GM19099 (cell line): ENCODE data around the gene ACSL1.

Source experiments
- POLR2A ChIP-seq: IDR thresholded peaks from 3 replicates; pipeline ENCODE4 v1.6.1; 2011; ENCODE audit warnings: low read depth; ENCODE audit not compliant: insufficient read length; ENCODE audit errors: extremely low read depth

ACSL1 gene

DNA sequence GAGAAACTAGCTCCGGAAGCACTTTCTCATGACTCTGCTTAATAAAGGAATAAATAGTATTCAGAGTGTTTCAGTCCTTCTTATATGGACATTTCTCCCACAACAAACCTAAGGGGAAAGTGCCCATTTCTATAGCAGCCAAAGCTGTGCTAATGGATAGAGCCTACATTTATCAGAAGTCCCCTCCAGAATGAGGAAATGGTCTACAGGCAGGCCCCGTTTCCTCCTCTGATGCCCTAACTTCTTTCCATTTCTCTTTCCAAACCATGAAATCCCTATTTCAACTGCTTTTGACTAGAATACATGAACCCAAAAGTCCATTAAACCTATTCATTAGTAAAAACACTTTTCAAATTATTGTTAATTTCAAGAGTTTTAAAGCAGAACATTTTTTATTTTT, 4.5 kb downstream of the ACSL1 start:
- TF ChIP-seq POLR2A = no peak

DNA sequence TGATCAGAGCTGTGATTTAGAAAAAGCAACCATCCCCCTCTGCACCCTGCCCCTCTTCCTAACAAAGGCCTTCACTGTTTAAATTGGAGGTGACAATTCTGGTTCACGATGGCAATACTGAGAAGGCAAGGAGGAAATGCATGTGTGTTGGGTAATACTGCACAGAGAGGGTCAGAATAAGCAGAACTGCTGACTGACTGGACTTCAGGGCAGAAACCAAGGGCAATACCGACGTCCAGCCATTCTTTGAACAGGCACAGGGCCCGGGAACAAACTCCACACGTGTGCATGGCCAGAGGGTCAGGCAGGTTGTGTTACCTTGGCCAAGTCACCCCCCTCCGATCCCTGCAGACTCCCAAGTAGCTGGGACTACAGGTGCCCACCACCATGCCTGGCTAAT, 6.0 kb downstream of the ACSL1 start:
- TF ChIP-seq POLR2A = no peak

DNA sequence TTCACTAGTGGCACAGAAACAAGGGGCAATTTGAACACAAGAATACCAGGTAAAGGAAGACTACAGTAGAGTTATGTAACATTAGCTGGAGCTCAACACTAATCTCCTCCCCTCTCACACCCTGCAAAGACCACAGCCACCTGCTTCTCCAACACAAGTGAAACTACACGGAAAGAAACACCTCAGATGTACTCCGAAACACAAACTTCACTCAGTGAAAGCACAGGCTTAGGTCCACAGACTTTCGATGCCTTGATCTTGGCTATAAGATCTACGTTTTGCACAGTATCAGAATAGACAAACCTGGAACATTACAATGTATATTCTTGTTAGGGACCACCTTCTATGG, 7.6 kb downstream of the ACSL1 start:
- no peak for TF ChIP-seq POLR2A

DNA sequence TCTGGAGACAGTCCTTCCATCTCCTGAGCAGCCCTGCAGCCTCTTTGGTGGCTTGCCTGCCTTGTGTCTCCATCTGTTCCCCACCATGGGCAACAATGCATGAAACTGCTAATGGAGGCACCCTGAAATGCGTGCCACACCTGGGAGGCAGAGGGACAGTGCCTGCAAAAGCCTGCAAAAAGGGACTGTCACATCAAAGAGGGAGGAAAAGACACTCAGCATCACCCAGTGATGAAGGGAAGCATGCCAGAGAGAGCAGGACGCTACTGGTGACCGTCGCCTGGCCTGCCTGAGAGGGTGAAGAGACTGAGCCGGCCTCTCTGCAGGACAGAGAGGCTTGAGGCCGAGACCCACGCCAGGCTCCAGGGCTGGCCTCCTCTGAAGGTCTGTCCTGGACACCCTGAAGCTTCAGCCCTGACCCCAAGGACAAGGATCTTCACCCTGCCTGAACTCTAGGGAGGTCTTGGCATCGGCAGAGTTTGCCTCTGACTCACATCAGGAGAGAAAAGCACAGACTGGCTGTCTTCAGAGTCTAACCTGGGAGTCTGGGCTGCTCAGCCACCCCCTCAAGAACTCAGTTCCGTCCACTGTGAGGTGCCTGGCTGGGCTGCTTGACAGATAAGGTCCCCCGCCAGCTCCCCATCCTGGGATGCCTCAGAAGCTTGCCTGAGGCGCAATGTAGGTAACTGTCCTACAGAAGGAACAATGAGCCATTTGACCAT, 8.1 kb downstream of the ACSL1 start:
- no peak for TF ChIP-seq POLR2A

DNA sequence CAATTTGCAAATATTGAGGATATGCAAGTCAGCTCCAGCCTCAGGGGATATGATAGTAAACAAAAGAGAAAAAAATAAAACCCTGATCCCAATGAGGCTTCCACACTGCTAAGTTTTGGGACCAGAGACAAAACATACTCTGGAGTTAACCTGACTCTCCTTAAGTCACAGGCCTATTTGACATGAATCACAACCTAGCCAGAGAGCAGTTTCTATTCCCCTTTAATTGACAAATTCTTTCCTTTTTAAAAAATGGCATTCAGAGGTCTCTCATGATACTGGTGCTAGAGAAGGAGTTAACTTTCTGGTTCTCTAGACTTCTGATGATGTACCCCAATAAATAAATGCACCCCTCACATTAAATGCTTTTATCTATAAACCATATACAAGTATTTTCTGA, 8.8 kb downstream of the ACSL1 start:
- no peak for TF ChIP-seq POLR2A

DNA sequence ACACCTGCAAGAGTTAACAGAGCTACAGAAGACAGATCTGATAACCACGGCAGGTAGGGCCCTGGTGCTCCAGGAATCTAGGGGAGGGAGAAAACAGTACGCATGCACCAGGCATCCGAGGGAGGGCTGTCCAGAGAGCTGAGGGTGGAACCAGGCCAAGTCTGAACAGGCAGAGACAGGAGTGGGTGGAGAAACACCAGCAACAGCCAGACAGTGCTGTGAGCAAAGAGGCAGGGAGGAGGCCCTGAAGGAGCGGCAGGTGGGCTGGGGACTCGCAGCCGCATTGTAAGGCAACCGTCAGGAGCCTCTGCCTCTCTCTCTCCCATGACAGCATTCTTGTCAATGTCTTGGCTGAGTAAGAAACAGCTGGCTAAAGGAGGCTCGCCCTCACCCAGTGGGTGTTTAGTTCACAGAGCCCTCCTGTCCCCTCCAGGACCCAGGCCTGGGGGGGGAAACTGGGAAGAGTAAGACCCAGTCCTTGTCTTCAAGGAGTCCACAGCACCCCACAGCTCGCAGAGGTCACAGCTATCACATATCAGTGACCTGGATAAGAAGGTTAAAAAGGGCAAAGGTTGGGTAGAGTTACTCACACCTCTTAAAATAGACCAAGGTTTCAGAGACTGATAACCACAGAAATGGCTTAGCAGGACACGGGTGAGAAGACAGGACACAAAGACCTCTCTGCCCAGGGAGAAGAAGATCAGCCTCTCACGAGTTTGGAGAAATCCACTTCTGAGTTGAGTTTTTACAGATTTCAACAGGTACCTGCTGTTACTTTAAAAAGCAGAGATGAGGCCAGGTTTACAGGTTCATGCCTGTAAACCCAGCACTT, 10.5 kb downstream of the ACSL1 start:
- TF ChIP-seq POLR2A = peak; percentile 44

DNA sequence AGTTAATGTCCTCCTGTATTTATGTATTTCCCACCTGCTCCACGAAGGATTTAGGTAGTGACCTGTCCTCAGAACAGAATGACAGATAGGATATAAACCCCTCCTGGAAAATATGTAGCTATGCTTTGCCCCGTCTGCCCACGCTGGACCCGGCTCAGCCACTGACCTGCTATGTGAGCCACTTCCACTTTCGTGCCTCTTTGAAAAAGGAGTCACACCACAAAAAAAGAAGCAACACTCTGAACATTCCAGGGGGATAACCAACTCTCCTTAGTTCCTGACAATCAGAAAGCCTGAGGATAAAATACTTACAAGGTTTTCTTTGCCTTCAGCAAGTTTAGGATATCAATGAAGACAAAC, 11.1 kb downstream of the ACSL1 start:
- TF ChIP-seq POLR2A = no peak

DNA sequence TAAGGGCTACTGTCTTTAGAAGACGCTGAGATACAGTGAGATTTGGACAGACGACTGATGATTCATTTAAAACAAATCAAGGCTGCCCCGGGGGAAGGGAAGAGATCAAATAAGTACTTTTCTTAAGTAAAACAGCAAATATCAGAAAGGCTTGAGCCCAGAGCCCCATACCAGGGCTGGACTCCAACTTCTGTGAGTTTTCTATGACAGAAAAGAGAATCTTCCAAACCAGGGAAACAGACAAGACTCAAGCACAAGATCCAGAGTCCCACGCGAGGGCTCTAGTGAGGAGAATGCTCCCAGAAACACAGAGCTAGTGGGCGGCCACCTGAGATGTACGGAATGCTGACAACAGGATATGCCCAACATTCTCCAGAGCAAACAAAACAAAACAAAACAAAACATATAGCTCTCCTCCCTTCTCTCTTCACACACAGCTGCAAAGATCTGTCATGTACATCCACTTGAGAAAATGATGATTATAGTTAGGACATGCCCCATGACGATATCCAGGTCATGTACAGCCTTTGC, 13.1 kb downstream of the ACSL1 start:
- no peak for TF ChIP-seq POLR2A

DNA sequence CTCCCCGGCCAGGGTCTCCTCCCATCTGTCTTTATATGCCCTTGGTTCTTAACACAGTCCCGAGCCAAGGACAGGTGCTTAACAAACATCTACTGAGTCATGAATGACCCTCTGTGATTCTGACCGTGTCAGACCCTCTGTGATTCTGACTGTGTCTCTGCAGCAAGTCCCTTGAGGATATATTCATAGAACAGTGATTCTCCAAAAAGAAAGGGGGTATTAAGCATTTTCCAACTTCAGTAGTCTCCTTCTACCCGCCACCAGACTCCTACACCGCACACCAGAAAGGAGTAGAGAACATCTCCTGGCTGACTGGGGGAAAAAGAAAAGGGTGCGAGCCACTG, 13.6 kb downstream of the ACSL1 start:
- TF ChIP-seq POLR2A = no peak

DNA sequence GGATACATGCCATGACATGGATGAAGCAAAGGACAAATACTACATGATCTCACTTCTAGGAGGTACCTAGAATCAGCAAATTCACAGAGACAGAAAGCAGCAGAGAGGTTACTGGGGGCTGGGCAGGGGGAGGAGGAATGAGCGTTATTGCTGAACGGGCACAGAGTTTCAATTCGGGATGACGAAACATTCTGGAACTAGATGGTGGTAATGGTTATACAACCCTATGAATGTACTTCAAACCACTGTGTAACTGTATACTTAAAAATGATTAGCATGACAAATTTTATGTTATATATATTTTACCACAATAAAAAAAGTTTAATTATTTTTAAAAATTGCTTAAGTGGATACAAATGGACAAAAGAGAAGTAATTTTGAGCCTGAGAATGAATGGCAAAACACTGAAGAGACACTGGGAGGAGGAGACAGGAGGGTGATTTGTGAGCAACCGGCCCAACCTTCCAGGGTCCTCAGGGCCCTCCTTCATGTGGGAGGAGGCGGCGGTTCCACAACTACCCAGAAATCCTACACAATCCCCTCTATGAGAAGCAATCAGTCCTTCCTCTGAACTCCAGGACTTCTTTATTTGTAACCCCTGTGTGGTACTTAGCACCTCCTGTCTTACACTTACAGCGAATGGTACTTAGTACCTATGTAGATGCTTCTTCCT, 14.1 kb downstream of the ACSL1 start:
- TF ChIP-seq POLR2A = no peak

DNA sequence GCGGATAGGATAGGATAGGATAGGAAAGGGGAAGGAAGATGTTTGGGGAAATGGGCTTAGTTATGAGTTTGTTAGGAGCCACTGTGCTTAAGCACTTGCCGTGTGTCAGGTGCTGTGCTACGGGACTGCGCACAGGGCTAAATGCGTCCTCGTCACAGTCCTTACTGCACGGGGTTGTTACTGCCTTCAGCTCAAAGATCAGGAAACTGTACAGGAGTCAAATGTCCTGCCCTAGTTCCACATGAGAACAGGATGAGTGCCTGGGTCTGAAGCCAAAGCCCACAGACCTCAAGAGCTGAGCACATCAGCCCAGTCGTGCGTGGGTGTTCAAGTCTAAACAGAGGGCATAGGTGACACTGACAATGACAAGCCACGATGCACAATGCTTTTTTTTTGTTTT, 15.0 kb downstream of the ACSL1 start:
- TF ChIP-seq POLR2A = no peak

DNA sequence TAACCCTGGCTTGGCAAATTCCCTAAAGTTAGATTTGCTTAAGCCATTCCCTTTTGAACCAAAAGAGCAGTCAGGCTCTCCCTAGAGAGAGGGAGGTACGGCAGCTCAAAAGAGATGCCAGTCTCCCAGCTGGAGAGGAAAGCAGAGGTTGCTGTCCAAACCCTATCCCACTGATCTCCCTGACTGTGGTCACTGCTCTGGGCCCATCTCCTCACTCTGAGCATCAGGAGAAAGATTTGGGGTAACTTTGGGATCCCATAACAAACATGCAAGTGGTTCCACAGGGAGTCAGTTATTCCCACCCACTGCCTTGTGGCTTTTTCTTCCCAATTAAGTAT, 17.1 kb downstream of the ACSL1 start:
- TF ChIP-seq POLR2A = no peak

DNA sequence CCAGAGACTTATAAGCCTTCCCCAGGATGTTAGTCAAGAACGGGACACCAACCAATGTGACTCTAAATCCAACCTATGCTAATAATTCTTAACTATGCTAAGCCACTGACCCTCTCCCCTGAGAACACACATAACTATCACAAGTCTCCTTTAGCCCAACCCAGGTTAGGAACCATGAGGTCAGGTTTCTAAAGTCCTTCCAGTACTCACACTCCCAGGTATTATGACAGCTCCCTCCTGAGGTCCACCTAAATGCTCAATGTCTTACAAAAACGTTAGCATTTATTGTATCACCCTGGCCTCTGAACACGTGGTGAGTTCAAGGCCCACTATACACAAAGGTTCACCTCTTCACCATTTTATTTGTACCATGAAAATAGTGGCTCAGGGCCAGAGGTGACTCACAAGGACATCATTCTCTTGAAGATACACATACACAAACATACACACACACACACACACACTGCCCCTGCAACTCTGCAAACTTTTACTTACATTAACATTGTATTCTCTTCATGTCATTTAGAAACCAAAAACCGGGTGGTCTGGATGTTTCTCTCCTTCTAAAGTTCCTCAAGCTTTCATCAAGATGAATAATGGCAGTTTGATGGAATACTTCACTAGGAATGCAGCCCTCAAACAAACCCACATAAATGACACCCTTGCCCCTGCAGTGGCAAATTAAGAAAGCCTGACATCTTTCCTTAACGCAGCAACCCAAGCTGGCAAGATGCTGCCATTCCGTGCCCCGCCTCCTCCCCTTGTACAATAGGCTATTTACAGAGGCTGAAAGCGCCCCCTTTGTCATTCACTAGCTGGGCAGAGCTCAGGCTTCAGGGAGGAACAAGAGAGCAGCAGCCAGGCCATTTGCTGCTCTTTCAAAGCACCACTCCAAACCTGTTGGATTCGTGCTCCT, 17.7 kb downstream of the ACSL1 start:
- no peak for TF ChIP-seq POLR2A

DNA sequence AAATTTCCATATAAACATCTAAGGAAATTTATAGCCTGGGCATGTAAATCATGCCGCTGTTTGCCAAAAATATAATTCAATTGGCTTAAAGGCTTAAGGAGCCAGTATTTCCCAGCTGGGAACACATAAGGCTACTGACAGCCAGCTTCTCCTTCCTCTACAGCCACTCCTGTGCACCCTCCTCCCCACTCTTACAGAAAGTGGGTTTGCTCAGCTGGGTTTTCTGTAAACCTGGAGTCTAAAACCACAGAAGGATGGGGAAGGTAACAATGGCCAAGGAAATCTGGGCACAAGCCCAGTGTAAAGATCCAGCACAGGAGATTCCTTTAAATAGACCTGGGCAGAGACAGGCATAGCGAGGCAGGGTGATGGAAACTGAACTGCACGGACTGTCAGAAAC, 18.5 kb downstream of the ACSL1 start:
- no peak for TF ChIP-seq POLR2A

DNA sequence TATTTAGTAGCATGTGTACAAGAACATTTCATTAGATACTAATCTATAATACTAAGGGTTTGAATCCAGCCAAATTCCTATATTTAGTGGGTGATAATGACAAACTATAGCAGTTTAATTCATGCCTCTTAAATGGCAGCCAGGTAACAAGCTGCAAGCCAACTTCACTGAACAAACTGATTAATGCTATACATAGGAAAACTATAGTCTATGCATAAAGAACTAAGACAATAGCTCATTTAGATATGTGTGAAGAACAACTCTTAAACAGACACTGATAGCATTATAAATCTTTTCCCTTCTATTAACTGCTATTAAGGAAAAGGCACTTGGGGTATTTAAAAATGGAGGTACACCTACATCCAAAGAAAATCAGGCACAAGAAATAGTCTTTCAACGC, 19.1 kb downstream of the ACSL1 start:
- TF ChIP-seq POLR2A = no peak
